PC-3 (cell line): Measurements from ENCODE around the gene FURIN. TPM values are rescaled to one million over a fixed set of nuclear protein-coding genes. Genes with fewer than 3 reads are reported as not detected.

Experiments
- ATAC-seq: fragments of 200-7000 bp; cut with Tn5 transposase; 2 replicates; pipeline ENCODE4 v1.9.1; 2020; ENCODE audit warnings: mild to moderate bottlenecking, moderate library complexity
- Bru-seq: library from RNA; stranded (reverse); fragments of 400-500 nt; gene quantifications from one replicate; lab custom pipeline; 2021; lab: Mats Ljungman, UMichigan
- BruChase-seq, 2 experiments: library from RNA; stranded (reverse); fragments of 400-500 nt; gene quantifications; one replicate each; lab custom pipeline; 2021; lab: Mats Ljungman, UMichigan
- BruUV-seq: library from RNA; stranded (reverse); fragments of 400-500 nt; replicated peaks from 2 replicates; lab custom pipeline; 2021; lab: Mats Ljungman, UMichigan
- CTCF ChIA-PET: fragments of 300-600 bp; sonication (Branson Sonifier 250); formaldehyde crosslinking; loops from one replicate; lab custom pipeline; 2022; ENCODE audit warnings: antibody characterized with exemption; lab: Charles Lee
- POLR2A ChIA-PET: fragments of 300-600 bp; sonication (Branson Sonifier 250); formaldehyde crosslinking; loops from one replicate; lab custom pipeline; 2022; ENCODE audit warnings: antibody characterized with exemption; ENCODE audit not compliant: unreplicated experiment; lab: Charles Lee
- DNase-seq: peaks from one replicate; pipeline ENCODE4 v3.0.0-alpha.2; 2015
- H2AFZ ChIP-seq: fragments of 300-600 bp; sonication (generic); 2 replicates; pipeline ENCODE4 v1.6.0; 2016; ENCODE audit warnings: antibody characterized with exemption, low read length
- H3F3A ChIP-seq: fragments of 300-600 bp; sonication (generic); one replicate; pipeline ENCODE4 v1.6.0; 2017; ENCODE audit warnings: antibody characterized with exemption, low read length, control low read depth, mild to moderate bottlenecking; ENCODE audit not compliant: unreplicated experiment
- H3K27ac ChIP-seq: fragments of 300-600 bp; sonication (generic); 2 replicates; pipeline ENCODE4 v1.5.1; 2016; ENCODE audit warnings: mild to moderate bottlenecking, low read length
- H3K27me3 ChIP-seq: fragments of 300-600 bp; sonication (generic); 2 replicates; pipeline ENCODE4 v1.6.1; 2016; ENCODE audit warnings: low read length, mixed read lengths
- H3K36me3 ChIP-seq: fragments of 300-600 bp; sonication (generic); 2 replicates; pipeline ENCODE4 v1.6.1; 2016; ENCODE audit warnings: low read depth, mixed run types, low read length, mixed read lengths
- H3K4me1 ChIP-seq: fragments of 300-600 bp; sonication (generic); 2 replicates; pipeline ENCODE4 v1.5.1; 2016; ENCODE audit warnings: low read length; ENCODE audit not compliant: insufficient read depth
- H3K4me2 ChIP-seq: fragments of 300-600 bp; sonication (generic); 2 replicates; pipeline ENCODE4 v1.6.0; 2016; ENCODE audit warnings: low read length
- H3K4me3 ChIP-seq: fragments of 300-600 bp; sonication (generic); 2 replicates; pipeline ENCODE4 v1.5.1; 2016; ENCODE audit warnings: mild to moderate bottlenecking, low read length, mixed read lengths
- H3K79me2 ChIP-seq: fragments of 300-600 bp; sonication (generic); 2 replicates; pipeline ENCODE4 v1.6.1; 2017; ENCODE audit warnings: low read length, mixed read lengths
- H3K9ac ChIP-seq: fragments of 300-600 bp; sonication (generic); 2 replicates; pipeline ENCODE4 v1.6.0; 2016; ENCODE audit warnings: mild to moderate bottlenecking, low read length
- H3K9me2 ChIP-seq: fragments of 300-600 bp; sonication (generic); replicated peaks from 2 replicates; pipeline ENCODE4 v1.6.1; 2016; ENCODE audit warnings: mixed run types, low read length, mixed read lengths
- H3K9me3 ChIP-seq: fragments of 300-600 bp; sonication (generic); 2 replicates; pipeline ENCODE4 v1.6.1; 2016; ENCODE audit warnings: low read length, mixed read lengths
- H4K20me1 ChIP-seq: fragments of 300-600 bp; sonication (generic); 2 replicates; pipeline ENCODE4 v1.6.1; 2016; ENCODE audit warnings: low read length, mixed read lengths
- EZH2 ChIP-seq: fragments of 300-600 bp; sonication (generic); IDR thresholded peaks from one replicate; pipeline ENCODE4 v1.6.1; 2017; ENCODE audit warnings: antibody characterized with exemption, mild to moderate bottlenecking, low read length; ENCODE audit not compliant: unreplicated experiment
- EZH2phosphoT487 ChIP-seq: fragments of 300-600 bp; sonication (generic); IDR thresholded peaks from 2 replicates; pipeline ENCODE4 v1.6.1; 2018; ENCODE audit warnings: mild to moderate bottlenecking, antibody characterized with exemption, low read length, borderline replicate concordance
- intact Hi-C: fragments of 100-400 bp; cut with micrococcal nuclease; formaldehyde crosslinking; loops from 2 replicates; pipeline ENCODE4 v1.9.0; 2023
- long read RNA-seq: library from polyadenylated mRNA; unstranded; transcript quantifications from one replicate; pipeline ENCODE4 v2.0.0, GENCODE V29; 2021; ENCODE audit not compliant: unreplicated experiment
- total RNA-seq: library from RNA; depleted of rRNA; stranded (reverse); fragments of >200 nt; gene quantifications from 2 replicates; pipeline ENCODE4 v1.2.3, GENCODE V29; 2014; rRNA removed
- TF ChIP-seq, protein P1 (sequence below): fragments of 300-600 bp; sonication (generic); conservative IDR thresholded peaks from 2 replicates; pipeline ENCODE4 v1.5.1; 2017; ENCODE audit warnings: antibody characterized with exemption, low read depth, mild to moderate bottlenecking, low read length

The FURIN gene
- total RNA-seq (39.1 and 44.2 TPM in 2 replicates), Bru-seq, nascent RNA (percentile 52 among the genes with signal in this experiment), BruChase-seq, experiment 1, labeled RNA remaining after a 6-hour chase (percentile 68 among the genes with signal in this experiment), BruChase-seq, experiment 2, labeled RNA remaining after a 2-hour chase (percentile 64 among the genes with signal in this experiment)
- long read RNA-seq, full-length matches to known transcripts, result 3 of 31 reads
- long read RNA-seq, partial matches to known transcripts, result 27 of 31 reads
- long read RNA-seq, other reads (novel, unspliced or antisense), result 1 of 31 reads

DNA sequence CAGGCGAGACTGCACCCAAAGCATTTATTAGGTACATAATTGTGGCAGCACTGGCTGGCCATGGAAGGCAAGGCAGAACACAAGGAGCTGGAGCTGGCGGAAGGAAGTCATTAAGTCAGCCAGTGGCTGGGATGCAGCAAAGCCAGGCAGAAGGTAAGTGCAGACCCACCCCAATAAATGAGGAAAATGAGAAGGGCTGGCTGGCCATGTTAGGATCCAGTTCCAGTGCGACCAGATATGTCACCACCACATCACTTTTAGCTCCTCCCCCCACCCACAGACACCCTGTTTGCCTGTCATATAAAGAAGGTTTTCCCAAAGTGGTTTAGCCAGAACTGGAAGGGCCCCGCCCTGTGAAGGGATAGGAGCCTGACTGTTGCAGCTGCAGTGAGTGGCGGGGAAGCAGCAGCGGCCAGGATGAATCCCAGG lies at the start of gene FURIN:
Gene FURIN, plus strand, starts transcription at position 328 of the 429 bp plus-strand sequence. CDS start 7,153 bp downstream, outside the sequence.
- Histone ChIP-seq H3K27me3 (no peaks in the 10 kb centered on the region), H3K9ac (peak within 1 kb of the TSS; percentile 58), H3K4me3 (peak within 1 kb of the TSS; percentile 33), H3K79me2 (peaks cover 27% of the 10 kb centered on the region), H3K4me1 (peaks cover 69% of the 10 kb centered on the region), H3K9me2 (no peaks in the 10 kb centered on the region), H3F3A (peaks cover 4% of the 10 kb centered on the region), H3K9me3 (no peaks in the 10 kb centered on the region), H3K36me3 (no peaks in the 10 kb centered on the region), H2AFZ (peak within 1 kb of the TSS; percentile 42; the same call in 1 of the 2 replicates), H3K27ac (peak within 1 kb of the TSS; percentile 84), H3K4me2 (peak within 1 kb of the TSS; percentile 77), H4K20me1 (peaks cover 6% of the 10 kb centered on the region; the same call in 1 of the 2 replicates)
- CTCF ChIA-PET, result no interaction called here
- intact Hi-C loops, result no loop called here
- no TSS peak for BruUV-seq
- ATAC-seq, result no peak
- TF ChIP-seq EZH2, result no peak
- TF ChIP-seq, protein P1, sequence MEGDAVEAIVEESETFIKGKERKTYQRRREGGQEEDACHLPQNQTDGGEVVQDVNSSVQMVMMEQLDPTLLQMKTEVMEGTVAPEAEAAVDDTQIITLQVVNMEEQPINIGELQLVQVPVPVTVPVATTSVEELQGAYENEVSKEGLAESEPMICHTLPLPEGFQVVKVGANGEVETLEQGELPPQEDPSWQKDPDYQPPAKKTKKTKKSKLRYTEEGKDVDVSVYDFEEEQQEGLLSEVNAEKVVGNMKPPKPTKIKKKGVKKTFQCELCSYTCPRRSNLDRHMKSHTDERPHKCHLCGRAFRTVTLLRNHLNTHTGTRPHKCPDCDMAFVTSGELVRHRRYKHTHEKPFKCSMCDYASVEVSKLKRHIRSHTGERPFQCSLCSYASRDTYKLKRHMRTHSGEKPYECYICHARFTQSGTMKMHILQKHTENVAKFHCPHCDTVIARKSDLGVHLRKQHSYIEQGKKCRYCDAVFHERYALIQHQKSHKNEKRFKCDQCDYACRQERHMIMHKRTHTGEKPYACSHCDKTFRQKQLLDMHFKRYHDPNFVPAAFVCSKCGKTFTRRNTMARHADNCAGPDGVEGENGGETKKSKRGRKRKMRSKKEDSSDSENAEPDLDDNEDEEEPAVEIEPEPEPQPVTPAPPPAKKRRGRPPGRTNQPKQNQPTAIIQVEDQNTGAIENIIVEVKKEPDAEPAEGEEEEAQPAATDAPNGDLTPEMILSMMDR, result no peak
- no peak for TF ChIP-seq EZH2phosphoT487
- POLR2A ChIA-PET, result no interaction called here
- DNase-seq, result peak; percentile 83

DNA sequence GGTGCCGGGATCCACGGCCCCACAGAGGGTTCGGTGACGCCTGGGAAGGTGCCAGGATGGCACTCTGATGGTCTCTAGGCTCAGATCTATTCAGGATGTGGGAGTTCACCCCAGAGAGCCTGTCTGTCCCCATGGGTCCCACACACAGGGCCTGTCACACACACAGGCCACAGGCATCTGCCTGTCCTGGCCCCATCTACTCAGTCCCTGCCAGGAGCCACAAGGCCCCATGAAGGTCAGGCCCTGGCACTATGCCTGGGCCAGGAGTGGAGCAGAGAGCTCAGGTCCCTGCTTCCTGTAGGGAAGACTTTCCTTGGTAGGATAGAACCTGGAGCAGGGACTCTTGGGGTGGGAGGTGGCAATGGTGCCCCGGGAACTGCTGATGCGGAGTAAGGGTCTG lies 49.0 kb upstream of the FURIN start:
- H4K20me1 ChIP-seq, result no peaks in the 10 kb centered on the region
- no peaks in the 10 kb centered on the region for H3K79me2 ChIP-seq
- no peak overlapping the region for H2AFZ ChIP-seq
- no peak overlapping the region for H3K4me3 ChIP-seq
- H3K9ac ChIP-seq, result no peak overlapping the region
- no peak for ATAC-seq
- H3F3A ChIP-seq, result no peaks in the 10 kb centered on the region
- H3K36me3 ChIP-seq, result no peaks in the 10 kb centered on the region
- H3K27me3 ChIP-seq, result no peaks in the 10 kb centered on the region
- no peaks in the 10 kb centered on the region for H3K4me1 ChIP-seq
- CTCF ChIA-PET, result no interaction called here
- H3K27ac ChIP-seq, result no peak overlapping the region
- no peak overlapping the region for H3K4me2 ChIP-seq
- no peaks in the 10 kb centered on the region for H3K9me2 ChIP-seq
- BruUV-seq, result no TSS peak
- no peaks in the 10 kb centered on the region for H3K9me3 ChIP-seq
- no peak for DNase-seq
- intact Hi-C loops, result no loop called here
- TF ChIP-seq EZH2 (no peak), EZH2phosphoT487 (no peak)
- TF ChIP-seq, protein P1, result no peak
- POLR2A ChIA-PET, result no interaction called here

DNA sequence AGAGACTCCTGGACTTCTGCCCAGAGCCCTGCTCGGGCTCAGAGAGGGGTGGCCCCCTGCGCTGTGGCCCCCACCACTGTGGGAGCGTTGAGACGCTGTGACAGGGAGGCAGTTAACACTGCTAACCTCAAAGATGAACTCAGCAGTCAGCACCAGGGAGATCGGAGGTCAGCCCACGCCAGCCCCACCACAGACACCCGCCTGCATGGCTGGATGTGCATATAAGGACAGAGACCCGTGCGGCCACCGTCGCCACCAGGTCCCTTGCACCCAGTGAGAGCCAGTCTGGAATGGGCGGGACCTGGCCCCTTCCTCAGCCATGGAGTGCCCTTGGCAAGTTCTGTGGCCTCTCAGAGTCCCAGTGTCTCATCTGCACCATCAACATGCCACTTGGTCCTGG lies 48.5 kb upstream of the FURIN start:
- no peaks in the 10 kb centered on the region for H3F3A ChIP-seq
- no peak overlapping the region for H3K9ac ChIP-seq
- ATAC-seq (no peak), DNase-seq (no peak)
- H3K9me3 ChIP-seq, result no peaks in the 10 kb centered on the region
- H3K4me1 ChIP-seq, result no peaks in the 10 kb centered on the region
- no peak overlapping the region for H2AFZ ChIP-seq
- H3K79me2 ChIP-seq, result no peaks in the 10 kb centered on the region
- TF ChIP-seq EZH2phosphoT487 (no peak), EZH2 (no peak)
- TF ChIP-seq, protein P1, result no peak
- POLR2A ChIA-PET, result no interaction called here
- H3K27me3 ChIP-seq, result no peaks in the 10 kb centered on the region
- no peaks in the 10 kb centered on the region for H3K36me3 ChIP-seq
- H3K4me3 ChIP-seq, result no peak overlapping the region
- CTCF ChIA-PET, result no interaction called here
- no peaks in the 10 kb centered on the region for H3K9me2 ChIP-seq
- no peak overlapping the region for H3K4me2 ChIP-seq
- BruUV-seq, result no TSS peak
- intact Hi-C loops, result no loop called here
- H4K20me1 ChIP-seq, result no peaks in the 10 kb centered on the region
- H3K27ac ChIP-seq, result no peak overlapping the region
